Nephron (organoid): ENCODE data around the gene TMEM147.

Source experiments
- H3K27ac Mint-ChIP-seq, 3 experiments: 2 replicates each; pipeline ENCODE4 v1.8.0; 2020; ENCODE audit warnings: mixed read lengths in 3 of 3, mild to moderate bottlenecking in 2 of 3, moderate library complexity in 1 of 3
- H3K27me3 Mint-ChIP-seq: 2 replicates; pipeline ENCODE4 v1.8.0; 2021; ENCODE audit warnings: low read depth, mild to moderate bottlenecking, moderate library complexity, mixed read lengths
- H3K36me3 Mint-ChIP-seq: 2 replicates; pipeline ENCODE4 v1.8.0; 2020; ENCODE audit warnings: low read depth, mixed read lengths
- H3K4me1 Mint-ChIP-seq: 2 replicates; pipeline ENCODE4 v1.8.0; 2020; ENCODE audit warnings: mixed read lengths
- H3K4me3 Mint-ChIP-seq, 3 experiments: 2 replicates each; pipeline ENCODE4 v1.8.0; 2020; ENCODE audit warnings: mild to moderate bottlenecking in 3 of 3, mixed read lengths in 3 of 3, moderate library complexity in 2 of 3
- H3K9me3 Mint-ChIP-seq: 2 replicates; pipeline ENCODE4 v1.8.0; 2020; ENCODE audit warnings: mixed read lengths
- CTCF ChIP-seq, 3 experiments: fragments of 200-600 bp; sonication (generic); IDR thresholded peaks; one replicate each; pipeline ENCODE4 v1.5.0; 2021; ENCODE audit warnings: antibody characterized with exemption in 3 of 3; ENCODE audit not compliant: unreplicated experiment in 3 of 3

TMEM147 gene

GRCh38 chr19:35539850-35540249 is 5.6 kb upstream of the TMEM147 start:
- Mint-ChIP-seq H3K4me3 (no peak overlapping the region), H3K27me3 (peaks cover 4% of the 10 kb centered on the region)

GRCh38 chr19:35540356-35540927 is 5.0 kb upstream of the TMEM147 start:
- peaks cover 9% of the 10 kb centered on the region for H3K36me3 Mint-ChIP-seq
- no peak for TF ChIP-seq CTCF (IDR thresholded peaks at IDR 0.05; ENCODE audit: unreplicated experiment in 3 of 3)
- no peak overlapping the region for H3K27ac Mint-ChIP-seq
- peaks cover 7% of the 10 kb centered on the region for H3K4me1 Mint-ChIP-seq
- no peaks in the 10 kb centered on the region for H3K9me3 Mint-ChIP-seq
- peaks cover 4% of the 10 kb centered on the region for H3K27me3 Mint-ChIP-seq
- H3K4me3 Mint-ChIP-seq, result peak overlapping the region; percentile 26 to 47 (median 26)

More at GRCh38 chr19:35539850-35540249, 5.6 kb upstream of the TMEM147 start:
- Mint-ChIP-seq H3K36me3 (peaks cover 9% of the 10 kb centered on the region), H3K27ac (no peak overlapping the region), H3K4me1 (peaks cover 6% of the 10 kb centered on the region), H3K9me3 (no peaks in the 10 kb centered on the region)
- no peak for TF ChIP-seq CTCF (IDR thresholded peaks at IDR 0.05; ENCODE audit: unreplicated experiment in 3 of 3)

- H3K4me1 Mint-ChIP-seq, result peaks cover 18% of the 10 kb centered on the region
- no peak for TF ChIP-seq CTCF (IDR thresholded peaks at IDR 0.05; ENCODE audit: unreplicated experiment in 3 of 3)
- peaks cover 7% of the 10 kb centered on the region for H3K27me3 Mint-ChIP-seq
- peak overlapping the region in 2 of 3 experiments; percentile 66 to 68 for H3K4me3 Mint-ChIP-seq
- no peaks in the 10 kb centered on the region for H3K9me3 Mint-ChIP-seq
- H3K36me3 Mint-ChIP-seq, result peaks cover 9% of the 10 kb centered on the region
- H3K27ac Mint-ChIP-seq, result no peak overlapping the region
These were observed 3.2 kb upstream of the TMEM147 start for GRCh38 chr19:35542209-35542608.

- TF ChIP-seq CTCF (IDR thresholded peaks at IDR 0.05; ENCODE audit: unreplicated experiment in 3 of 3), result no peak
- Mint-ChIP-seq H3K27me3 (peaks cover 4% of the 10 kb centered on the region), H3K36me3 (peaks cover 9% of the 10 kb centered on the region), H3K4me3 (peak overlapping the region; percentile 63 to 68 (median 66)), H3K27ac (no peak overlapping the region), H3K4me1 (peaks cover 19% of the 10 kb centered on the region), H3K9me3 (no peaks in the 10 kb centered on the region)
These were observed 1.9 kb upstream of the TMEM147 start for GRCh38 chr19:35543280-35544109.

- Mint-ChIP-seq H3K27ac (peak overlapping the region in 2 of 3 experiments; percentile 65 to 85), H3K27me3 (peaks cover 4% of the 10 kb centered on the region), H3K4me1 (peaks cover 19% of the 10 kb centered on the region), H3K36me3 (peaks cover 9% of the 10 kb centered on the region), H3K9me3 (no peaks in the 10 kb centered on the region), H3K4me3 (peak overlapping the region; percentile 92 to 97 (median 96))
- TF ChIP-seq CTCF (IDR thresholded peaks at IDR 0.05; ENCODE audit: unreplicated experiment in 3 of 3), result no peak
These were observed 1.2 kb upstream of the TMEM147 start for GRCh38 chr19:35544110-35544802.
